Measurements from ENCODE around the gene DOK3.

DNA sequence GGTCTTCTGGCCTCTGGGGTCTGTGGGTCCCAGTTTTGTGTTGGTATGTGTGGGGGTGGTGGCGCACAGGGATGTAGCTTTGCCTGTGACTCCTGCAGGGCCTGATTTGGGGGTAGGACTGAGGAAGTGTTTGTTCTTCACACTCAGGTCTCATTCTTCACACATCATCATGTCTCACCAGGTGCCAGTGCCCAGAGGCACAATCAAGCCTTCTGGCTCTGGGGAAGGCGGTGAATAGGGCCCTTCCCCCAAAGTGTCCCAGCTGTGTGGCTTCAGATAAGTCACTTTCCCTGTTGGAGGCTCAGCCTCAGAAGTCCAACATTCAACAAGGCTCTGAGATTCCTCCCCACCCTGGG, 41.3 kb downstream of the DOK3 start:
- TF ChIP-seq POLR2A (IDR thresholded peaks at IDR 0.05; ENCODE audit: low read length) (no peak), GATA1 (IDR thresholded peaks at IDR 0.05; ENCODE audit: low read depth, low read length) (no peak)

Data from erythroblast (primary cell).